Liver (tissue), 9 donors: Measurements from ENCODE around the gene HNMT. TPM values are rescaled to one million over a fixed set of nuclear protein-coding genes. Genes with fewer than 3 reads are reported as not detected.

Experiments used
- DNase-seq: peaks from one replicate; pipeline ENCODE4 v3.0.0-alpha.2; 2017; ENCODE audit warnings: low spot score
- H3K27ac ChIP-seq, 2 donors: one replicate each; pipeline ENCODE4 v1.7.0; 2013; ENCODE audit warnings: inconsistent platforms in 2 of 2, low read length in 2 of 2, control low read depth in 1 of 2, low read depth in 1 of 2, mild to moderate bottlenecking in 1 of 2
- H3K27me3 ChIP-seq, 4 donors: one replicate each; pipeline versions ENCODE4 v1.6.1 to v1.7.0; 2013; ENCODE audit warnings: low read length in 3 of 4, inconsistent platforms in 1 of 4, mild to moderate bottlenecking in 1 of 4, moderate library complexity in 1 of 4; ENCODE audit not compliant: control insufficient read depth in 4 of 4, insufficient read depth in 4 of 4
- H3K36me3 ChIP-seq, 4 donors: one replicate each; pipeline versions ENCODE4 v1.6.1 to v1.7.0; 2013; ENCODE audit warnings: low read length in 3 of 4, mild to moderate bottlenecking in 3 of 4, low read depth in 1 of 4, moderate library complexity in 1 of 4; ENCODE audit not compliant: control insufficient read depth in 4 of 4, insufficient read depth in 3 of 4
- H3K4me1 ChIP-seq, 4 donors: one replicate each; pipeline versions ENCODE4 v1.6.1 to v1.7.0; 2013; ENCODE audit warnings: low read length in 3 of 4, mild to moderate bottlenecking in 3 of 4, moderate library complexity in 1 of 4; ENCODE audit not compliant: control insufficient read depth in 4 of 4, insufficient read depth in 4 of 4
- H3K4me3 ChIP-seq, 3 donors: one replicate each; pipeline versions ENCODE4 v1.6.1 to v1.7.0; 2013; ENCODE audit warnings: low read length in 3 of 3, control low read depth in 1 of 3, low read depth in 1 of 3, mild to moderate bottlenecking in 1 of 3
- H3K9ac ChIP-seq, 2 donors: one replicate each; pipeline ENCODE4 v1.7.0; 2013; ENCODE audit warnings: low read length in 2 of 2, mild to moderate bottlenecking in 2 of 2, moderate library complexity in 2 of 2, control low read depth in 1 of 2, low read depth in 1 of 2
- H3K9me3 ChIP-seq, 4 donors: one replicate each; pipeline versions ENCODE4 v1.6.1 to v1.7.0; 2013; ENCODE audit warnings: low read length in 3 of 4; ENCODE audit not compliant: control insufficient read depth in 4 of 4
- ATF3 ChIP-seq: IDR thresholded peaks from 2 replicates; pipeline ENCODE4 v1.6.1; 2016; ENCODE audit warnings: antibody characterized with exemption
- CTCF ChIP-seq: fragments of 150-350 bp; IDR thresholded peaks from 2 replicates; pipeline ENCODE4 v1.5.1; 2017; ENCODE audit warnings: improper control_type of control experiment, low read depth, low read length; ENCODE audit not compliant: missing input control
- EGR1 ChIP-seq, 2 donors: IDR thresholded peaks; 2 replicates each; pipeline ENCODE4 v1.6.1; 2016 to 2018; ENCODE audit warnings: antibody characterized with exemption in 2 of 2, low read depth in 2 of 2
- FOXA1 ChIP-seq: IDR thresholded peaks from 2 replicates; pipeline ENCODE4 v1.6.1; 2016; ENCODE audit warnings: antibody characterized with exemption
- FOXA2 ChIP-seq: IDR thresholded peaks from 2 replicates; pipeline ENCODE4 v1.6.1; 2016; ENCODE audit warnings: antibody characterized with exemption
- GABPA ChIP-seq, 2 donors: IDR thresholded peaks in 1 of 2; conservative IDR thresholded peaks in 1 of 2; 2 replicates each; pipeline ENCODE4 v1.6.1; 2016; ENCODE audit warnings: antibody characterized with exemption in 2 of 2, mild to moderate bottlenecking in 1 of 2, moderate library complexity in 1 of 2
- HNF4A ChIP-seq, 2 donors: conservative IDR thresholded peaks; 2 replicates each; pipeline ENCODE4 v1.6.1; 2016; ENCODE audit warnings: antibody characterized with exemption in 2 of 2, mild to moderate bottlenecking in 2 of 2
- HNF4G ChIP-seq: IDR thresholded peaks from 2 replicates; pipeline ENCODE4 v1.6.1; 2016; ENCODE audit warnings: antibody characterized with exemption
- JUND ChIP-seq, 2 donors: IDR thresholded peaks; 2 replicates each; pipeline ENCODE4 v1.6.1; 2016; ENCODE audit warnings: antibody characterized with exemption in 2 of 2
- MAX ChIP-seq: IDR thresholded peaks from 2 replicates; pipeline ENCODE4 v1.6.1; 2016; ENCODE audit warnings: antibody characterized with exemption
- NR2F2 ChIP-seq: IDR thresholded peaks from 2 replicates; pipeline ENCODE4 v1.6.1; 2016; ENCODE audit warnings: antibody characterized with exemption
- RAD21 ChIP-seq, 2 donors: IDR thresholded peaks; 2 replicates each; pipeline ENCODE4 v1.6.1; 2016; ENCODE audit warnings: antibody characterized with exemption in 2 of 2, mild to moderate bottlenecking in 2 of 2
- RXRA ChIP-seq, 2 donors: IDR thresholded peaks; 2 replicates each; pipeline ENCODE4 v1.6.1; 2017 to 2018; ENCODE audit warnings: antibody characterized with exemption in 2 of 2, mild to moderate bottlenecking in 1 of 2
- SP1 ChIP-seq: IDR thresholded peaks from 2 replicates; pipeline ENCODE4 v1.6.1; 2018; ENCODE audit warnings: antibody characterized with exemption, mild to moderate bottlenecking
- TAF1 ChIP-seq: conservative IDR thresholded peaks from 2 replicates; pipeline ENCODE4 v1.6.1; 2016; ENCODE audit warnings: antibody characterized with exemption, mild to moderate bottlenecking
- YY1 ChIP-seq: IDR thresholded peaks from 2 replicates; pipeline ENCODE4 v1.6.1; 2016; ENCODE audit warnings: antibody characterized with exemption, mild to moderate bottlenecking
- WGBS: extraction: QIAGEN DNeasy Blood & Tissue Kit; methylation state at CpG from one replicate; pipeline ENCODE4 v1.1.7; 2013; 5-methylcytosine and 5-hydroxymethylcytosine counted together
- polyA plus RNA-seq, 2 donors: library from polyadenylated mRNA; stranded (reverse) in 1 of 2; unstranded in 1 of 2; fragments of 200-250 nt in 1 of 2; fragments of >200 nt in 1 of 2; fragmentation: Nextera tagmentation in 1 of 2; extraction: Ambion mirVana in 1 of 2; gene quantifications; one replicate each; pipeline versions ENCODE4 v1.2.1 to v1.2.3, GENCODE V29; 2013 to 2015
- total RNA-seq, 2 donors: library from RNA; depleted of rRNA; stranded (reverse); fragments of >200 nt; gene quantifications; one replicate each; pipeline ENCODE4 v1.2.3, GENCODE V29; 2014
- TF ChIP-seq, protein P1 (sequence below): IDR thresholded peaks from 2 replicates; pipeline ENCODE4 v1.6.1; 2016; ENCODE audit warnings: antibody characterized with exemption, mild to moderate bottlenecking
- TF ChIP-seq, protein P2 (sequence below): IDR thresholded peaks from 2 replicates; pipeline ENCODE4 v1.6.1; 2016; ENCODE audit warnings: antibody characterized with exemption
- donor health status: healthy.
- donor health status: healthy.
- donor health status: healthy.
- donor health status: healthy.
- donor health status: healthy.

The HNMT gene
- total RNA-seq = 100 to 1,000 TPM in 1 of 2 donors, 10 to 100 TPM in 1; 93.6 to 103 TPM
- 10 to 100 TPM; 44.4 to 63.4 TPM for polyA plus RNA-seq

GRCh38 chr2:137964066-137964858, at the start of gene HNMT:
Gene HNMT, plus strand, starts transcription at chr2:137964473. Its CDS starts 19 bp downstream, at chr2:137964492.
- WGBS = 4% methylated on average over 15 of the region's 15 CpGs
- Histone ChIP-seq H3K4me3 (peak within 1 kb of the TSS; percentile 90 to 97 (median 94)), H3K9me3 (no peaks in the 10 kb centered on the region), H3K4me1 (peaks cover 9 to 36% (median 18%) of the 10 kb centered on the region in 4 donors), H3K36me3 (peaks cover 0 to 5% (median 0%) of the 10 kb centered on the region in 4 donors), H3K9ac (peak within 1 kb of the TSS; percentile 92 to 99), H3K27ac (peak within 1 kb of the TSS; percentile 95 to 99), H3K27me3 (no peaks in the 10 kb centered on the region)
- TF ChIP-seq NR2F2 (peak; percentile 93), CTCF (no peak), TAF1 (peak; percentile 80), HNF4A (conservative IDR thresholded peaks at IDR 0.05) (peak; percentile 98), FOXA2 (peak; percentile 68), SP1 (peak; percentile 97), YY1 (peak; percentile 93), FOXA1 (peak; percentile 50), MAX (peak; percentile 80), HNF4G (peak; percentile 95), EGR1 (IDR thresholded peaks at IDR 0.05; ENCODE audit: low read depth in 2 of 2) (peak; percentile 45 to 71), GABPA (IDR thresholded peaks at IDR 0.05 in 1 of 2, conservative IDR thresholded peaks at IDR 0.05 in 1 of 2) (peak; percentile 34 to 65), JUND (IDR thresholded peaks at IDR 0.05) (peak; percentile 63 to 89), RXRA (IDR thresholded peaks at IDR 0.05) (peak; percentile 85), RAD21 (IDR thresholded peaks at IDR 0.05) (peak; percentile 46 to 52), ATF3 (peak; percentile 54)
- TF ChIP-seq, protein P1, sequence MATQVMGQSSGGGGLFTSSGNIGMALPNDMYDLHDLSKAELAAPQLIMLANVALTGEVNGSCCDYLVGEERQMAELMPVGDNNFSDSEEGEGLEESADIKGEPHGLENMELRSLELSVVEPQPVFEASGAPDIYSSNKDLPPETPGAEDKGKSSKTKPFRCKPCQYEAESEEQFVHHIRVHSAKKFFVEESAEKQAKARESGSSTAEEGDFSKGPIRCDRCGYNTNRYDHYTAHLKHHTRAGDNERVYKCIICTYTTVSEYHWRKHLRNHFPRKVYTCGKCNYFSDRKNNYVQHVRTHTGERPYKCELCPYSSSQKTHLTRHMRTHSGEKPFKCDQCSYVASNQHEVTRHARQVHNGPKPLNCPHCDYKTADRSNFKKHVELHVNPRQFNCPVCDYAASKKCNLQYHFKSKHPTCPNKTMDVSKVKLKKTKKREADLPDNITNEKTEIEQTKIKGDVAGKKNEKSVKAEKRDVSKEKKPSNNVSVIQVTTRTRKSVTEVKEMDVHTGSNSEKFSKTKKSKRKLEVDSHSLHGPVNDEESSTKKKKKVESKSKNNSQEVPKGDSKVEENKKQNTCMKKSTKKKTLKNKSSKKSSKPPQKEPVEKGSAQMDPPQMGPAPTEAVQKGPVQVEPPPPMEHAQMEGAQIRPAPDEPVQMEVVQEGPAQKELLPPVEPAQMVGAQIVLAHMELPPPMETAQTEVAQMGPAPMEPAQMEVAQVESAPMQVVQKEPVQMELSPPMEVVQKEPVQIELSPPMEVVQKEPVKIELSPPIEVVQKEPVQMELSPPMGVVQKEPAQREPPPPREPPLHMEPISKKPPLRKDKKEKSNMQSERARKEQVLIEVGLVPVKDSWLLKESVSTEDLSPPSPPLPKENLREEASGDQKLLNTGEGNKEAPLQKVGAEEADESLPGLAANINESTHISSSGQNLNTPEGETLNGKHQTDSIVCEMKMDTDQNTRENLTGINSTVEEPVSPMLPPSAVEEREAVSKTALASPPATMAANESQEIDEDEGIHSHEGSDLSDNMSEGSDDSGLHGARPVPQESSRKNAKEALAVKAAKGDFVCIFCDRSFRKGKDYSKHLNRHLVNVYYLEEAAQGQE = peak; percentile 41
- TF ChIP-seq, protein P2, sequence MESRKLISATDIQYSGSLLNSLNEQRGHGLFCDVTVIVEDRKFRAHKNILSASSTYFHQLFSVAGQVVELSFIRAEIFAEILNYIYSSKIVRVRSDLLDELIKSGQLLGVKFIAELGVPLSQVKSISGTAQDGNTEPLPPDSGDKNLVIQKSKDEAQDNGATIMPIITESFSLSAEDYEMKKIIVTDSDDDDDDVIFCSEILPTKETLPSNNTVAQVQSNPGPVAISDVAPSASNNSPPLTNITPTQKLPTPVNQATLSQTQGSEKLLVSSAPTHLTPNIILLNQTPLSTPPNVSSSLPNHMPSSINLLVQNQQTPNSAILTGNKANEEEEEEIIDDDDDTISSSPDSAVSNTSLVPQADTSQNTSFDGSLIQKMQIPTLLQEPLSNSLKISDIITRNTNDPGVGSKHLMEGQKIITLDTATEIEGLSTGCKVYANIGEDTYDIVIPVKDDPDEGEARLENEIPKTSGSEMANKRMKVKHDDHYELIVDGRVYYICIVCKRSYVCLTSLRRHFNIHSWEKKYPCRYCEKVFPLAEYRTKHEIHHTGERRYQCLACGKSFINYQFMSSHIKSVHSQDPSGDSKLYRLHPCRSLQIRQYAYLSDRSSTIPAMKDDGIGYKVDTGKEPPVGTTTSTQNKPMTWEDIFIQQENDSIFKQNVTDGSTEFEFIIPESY = peak; percentile 77
- peak; percentile 52 for DNase-seq
